GM19438 (cell line): ENCODE data around the gene ZNF10.

ENCODE experiments used
- ATAC-seq: cut with Tn5 transposase; IDR thresholded peaks from one replicate; pipeline ENCODE4 v1.9.1; 2021; ENCODE audit warnings: low read depth; ENCODE audit not compliant: unreplicated experiment

Gene ZNF10

DNA sequence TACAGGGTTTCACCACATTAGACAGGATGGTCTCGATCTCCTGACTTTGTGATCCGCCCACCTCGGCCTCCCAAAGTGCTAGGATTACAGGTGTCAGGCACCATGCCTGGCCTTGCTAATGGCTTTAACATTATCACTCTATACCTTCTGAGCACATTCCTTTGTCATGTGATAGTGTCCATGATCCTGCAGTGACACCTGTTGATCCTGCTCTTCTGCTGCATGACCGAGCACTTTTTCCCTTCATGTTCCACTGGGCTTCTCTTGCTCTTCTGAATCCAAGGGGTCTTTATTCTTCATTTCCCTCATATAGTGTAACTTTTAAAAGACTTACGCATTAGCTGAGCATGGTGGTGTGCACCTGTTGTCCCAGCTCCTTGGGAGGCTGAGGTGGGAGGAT lies 62.4 kb downstream of the ZNF10 start:
- ATAC-seq: no peak

- no peak for ATAC-seq
These were observed 71.5 kb downstream of the ZNF10 start for GRCh38 chr12:133201888-133202287.

DNA sequence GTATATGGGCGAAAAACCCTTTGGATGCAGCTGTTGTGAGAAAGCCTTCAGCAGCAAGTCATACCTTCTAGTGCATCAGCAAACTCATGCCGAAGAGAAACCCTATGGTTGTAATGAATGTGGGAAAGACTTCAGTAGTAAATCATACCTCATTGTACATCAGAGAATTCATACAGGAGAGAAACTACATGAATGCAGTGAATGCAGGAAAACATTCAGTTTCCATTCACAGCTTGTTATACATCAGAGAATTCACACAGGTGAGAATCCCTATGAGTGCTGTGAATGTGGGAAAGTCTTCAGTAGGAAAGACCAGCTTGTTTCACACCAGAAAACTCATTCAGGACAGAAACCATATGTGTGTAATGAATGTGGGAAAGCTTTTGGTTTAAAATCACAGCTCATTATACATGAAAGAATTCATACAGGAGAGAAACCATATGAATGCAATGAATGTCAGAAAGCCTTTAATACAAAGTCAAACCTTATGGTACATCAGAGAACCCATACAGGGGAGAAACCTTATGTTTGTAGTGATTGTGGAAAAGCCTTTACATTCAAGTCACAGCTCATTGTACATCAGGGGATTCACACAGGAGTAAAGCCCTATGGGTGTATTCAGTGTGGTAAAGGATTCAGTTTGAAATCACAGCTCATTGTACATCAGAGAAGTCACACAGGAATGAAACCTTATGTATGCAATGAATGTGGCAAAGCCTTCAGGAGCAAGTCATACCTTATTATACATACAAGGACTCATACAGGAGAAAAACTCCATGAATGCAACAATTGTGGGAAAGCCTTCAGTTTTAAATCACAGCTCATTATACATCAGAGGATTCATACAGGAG lies 72.3 kb downstream of the ZNF10 start:
- ATAC-seq: no peak

GRCh38 chr12:133203344-133204263 lies 73.2 kb downstream of the ZNF10 start:
- no peak for ATAC-seq

GRCh38 chr12:133204264-133204603 lies 73.8 kb downstream of the ZNF10 start:
- no peak for ATAC-seq

DNA sequence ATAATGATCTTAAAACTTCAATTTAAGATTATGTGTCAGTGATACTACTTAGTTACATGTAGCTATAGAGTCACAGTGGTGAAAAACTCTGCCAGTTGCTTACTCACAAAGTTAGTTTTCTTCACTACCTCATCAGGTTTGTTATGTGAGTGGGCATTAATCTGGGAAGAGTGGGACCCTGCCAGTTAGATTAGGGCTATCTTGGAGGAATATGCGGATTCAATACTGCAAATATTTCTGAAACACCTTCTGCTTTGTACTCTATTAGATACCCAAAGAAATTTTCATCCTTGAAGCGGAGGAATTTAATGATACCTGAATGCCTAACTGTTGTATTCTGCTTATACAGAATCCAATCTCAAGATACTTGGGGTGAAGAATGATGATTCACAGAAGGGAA lies 76.0 kb downstream of the ZNF10 start:
- no peak for ATAC-seq
